HepG2 (cell line): ENCODE data around the gene BTBD6. TPM values are rescaled to one million over a fixed set of nuclear protein-coding genes. Genes with fewer than 3 reads are reported as not detected.

Experiments used
- CREB1 ChIP-seq, 2 experiments: fragments of 450-650 bp in 1 of 2; IDR thresholded peaks; 2 replicates each; pipeline ENCODE4 v1.6.1; 2016 to 2017; ENCODE audit warnings: control low read depth in 1 of 2, mild to moderate bottlenecking in 1 of 2, missing compliant biosample characterization in 1 of 2, missing genetic modification characterization in 1 of 2
- MEIS2 ChIP-seq: sonication (generic); formaldehyde crosslinking; IDR thresholded peaks from 2 replicates; pipeline ENCODE4 v1.9.0; 2021; ENCODE audit warnings: mild to moderate bottlenecking, missing genetic modification reagents
- MXD1 ChIP-seq: sonication (generic); formaldehyde crosslinking; IDR thresholded peaks from 2 replicates; pipeline ENCODE4 v1.4.0; 2020; ENCODE audit warnings: mild to moderate bottlenecking, missing genetic modification reagents
- SOX6 ChIP-seq, 2 experiments: fragments of 450-650 bp in 1 of 2; sonication (generic) in 1 of 2; formaldehyde crosslinking in 1 of 2; IDR thresholded peaks; 2 replicates each; pipeline versions ENCODE4 v1.4.0 to v1.6.1; 2017 to 2020; ENCODE audit warnings: antibody characterized with exemption in 1 of 2, mild to moderate bottlenecking in 1 of 2, missing genetic modification reagents in 1 of 2
- ZNF207 ChIP-seq: fragments of 450-650 bp; IDR thresholded peaks from 2 replicates; pipeline ENCODE4 v1.6.1; 2016; ENCODE audit warnings: antibody characterized with exemption, borderline replicate concordance
- ZNF256 ChIP-seq: sonication (generic); formaldehyde crosslinking; conservative IDR thresholded peaks from 2 replicates; pipeline ENCODE4 v1.4.0; 2020; ENCODE audit warnings: missing genetic modification reagents
- ZNF33A ChIP-seq: sonication (generic); formaldehyde crosslinking; IDR thresholded peaks from 2 replicates; pipeline ENCODE4 v1.5.1; 2020; ENCODE audit warnings: missing genetic modification reagents, mild to moderate bottlenecking, moderate library complexity, borderline replicate concordance
- ZNF652 ChIP-seq: IDR thresholded peaks from 2 replicates; pipeline ENCODE4 v1.6.1; 2016; ENCODE audit warnings: low read depth, borderline replicate concordance
- ZNF687 ChIP-seq: sonication (generic); formaldehyde crosslinking; IDR thresholded peaks from 2 replicates; pipeline ENCODE4 v1.5.1; 2020; ENCODE audit warnings: mild to moderate bottlenecking, missing genetic modification reagents, moderate library complexity
- ZNF768 ChIP-seq: sonication (generic); formaldehyde crosslinking; IDR thresholded peaks from 2 replicates; pipeline ENCODE4 v1.4.0; 2020; ENCODE audit warnings: missing genetic modification reagents
- polyA plus RNA-seq, 8 experiments: library from polyadenylated mRNA; depleted of rRNA in 3 of 8; stranded (reverse) in 7 of 8; unstranded in 1 of 8; fragments of >200 nt; fragmentation: Illumina TruSeq in 4 of 8; extraction: Trizol in 4 of 8; gene quantifications; 2 replicates each; pipeline versions ENCODE4 v1.2.1 to v1.2.3, GENCODE V29; 2011 to 2016; ENCODE audit warnings: low read depth in 4 of 8, missing spikeins in 1 of 8, mixed read lengths in 1 of 8; ENCODE audit not compliant: insufficient read depth in 1 of 8
- total RNA-seq, 5 experiments: library from RNA; depleted of rRNA; stranded (reverse); fragments of >200 nt; fragmentation: Illumina TruSeq; extraction: Trizol; gene quantifications; 2 replicates each; pipeline ENCODE4 v1.2.3, GENCODE V29; 2016; ENCODE audit warnings: low read depth in 1 of 5
- TF ChIP-seq, protein P1 (sequence below): IDR thresholded peaks from 2 replicates; pipeline ENCODE4 v1.4.0; 2020; ENCODE audit warnings: mild to moderate bottlenecking, missing genetic modification reagents
- TF ChIP-seq, protein P2 (sequence below): sonication (generic); formaldehyde crosslinking; IDR thresholded peaks from 2 replicates; pipeline ENCODE4 v1.4.0; 2020; ENCODE audit warnings: missing genetic modification reagents

The BTBD6 gene
- total and polyA plus RNA-seq, 2 of the 13 experiments (the other 11 are each of a cell fraction or from before 2014, with no cell fraction given): not detected

- TF ChIP-seq, protein P1, sequence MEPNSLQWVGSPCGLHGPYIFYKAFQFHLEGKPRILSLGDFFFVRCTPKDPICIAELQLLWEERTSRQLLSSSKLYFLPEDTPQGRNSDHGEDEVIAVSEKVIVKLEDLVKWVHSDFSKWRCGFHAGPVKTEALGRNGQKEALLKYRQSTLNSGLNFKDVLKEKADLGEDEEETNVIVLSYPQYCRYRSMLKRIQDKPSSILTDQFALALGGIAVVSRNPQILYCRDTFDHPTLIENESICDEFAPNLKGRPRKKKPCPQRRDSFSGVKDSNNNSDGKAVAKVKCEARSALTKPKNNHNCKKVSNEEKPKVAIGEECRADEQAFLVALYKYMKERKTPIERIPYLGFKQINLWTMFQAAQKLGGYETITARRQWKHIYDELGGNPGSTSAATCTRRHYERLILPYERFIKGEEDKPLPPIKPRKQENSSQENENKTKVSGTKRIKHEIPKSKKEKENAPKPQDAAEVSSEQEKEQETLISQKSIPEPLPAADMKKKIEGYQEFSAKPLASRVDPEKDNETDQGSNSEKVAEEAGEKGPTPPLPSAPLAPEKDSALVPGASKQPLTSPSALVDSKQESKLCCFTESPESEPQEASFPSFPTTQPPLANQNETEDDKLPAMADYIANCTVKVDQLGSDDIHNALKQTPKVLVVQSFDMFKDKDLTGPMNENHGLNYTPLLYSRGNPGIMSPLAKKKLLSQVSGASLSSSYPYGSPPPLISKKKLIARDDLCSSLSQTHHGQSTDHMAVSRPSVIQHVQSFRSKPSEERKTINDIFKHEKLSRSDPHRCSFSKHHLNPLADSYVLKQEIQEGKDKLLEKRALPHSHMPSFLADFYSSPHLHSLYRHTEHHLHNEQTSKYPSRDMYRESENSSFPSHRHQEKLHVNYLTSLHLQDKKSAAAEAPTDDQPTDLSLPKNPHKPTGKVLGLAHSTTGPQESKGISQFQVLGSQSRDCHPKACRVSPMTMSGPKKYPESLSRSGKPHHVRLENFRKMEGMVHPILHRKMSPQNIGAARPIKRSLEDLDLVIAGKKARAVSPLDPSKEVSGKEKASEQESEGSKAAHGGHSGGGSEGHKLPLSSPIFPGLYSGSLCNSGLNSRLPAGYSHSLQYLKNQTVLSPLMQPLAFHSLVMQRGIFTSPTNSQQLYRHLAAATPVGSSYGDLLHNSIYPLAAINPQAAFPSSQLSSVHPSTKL (CRISPR knock-in tag): no peak
- no peak for TF ChIP-seq ZNF652 (CRISPR knock-in tag)
- no peak for TF ChIP-seq ZNF207
- no peak for TF ChIP-seq ZNF33A (CRISPR knock-in tag)
- peak; percentile 36; the same call in 1 of the 2 replicates for TF ChIP-seq ZNF687 (CRISPR knock-in tag)
- 0 out of 2 replicates have a peak, but pooled peaks have one; percentile 29 for TF ChIP-seq MXD1 (CRISPR knock-in tag)
- peak; percentile 47; the same call in 1 of the 2 replicates for TF ChIP-seq ZNF768 (CRISPR knock-in tag)
- TF ChIP-seq ZNF256 (CRISPR knock-in tag): no peak
- TF ChIP-seq, protein P2, sequence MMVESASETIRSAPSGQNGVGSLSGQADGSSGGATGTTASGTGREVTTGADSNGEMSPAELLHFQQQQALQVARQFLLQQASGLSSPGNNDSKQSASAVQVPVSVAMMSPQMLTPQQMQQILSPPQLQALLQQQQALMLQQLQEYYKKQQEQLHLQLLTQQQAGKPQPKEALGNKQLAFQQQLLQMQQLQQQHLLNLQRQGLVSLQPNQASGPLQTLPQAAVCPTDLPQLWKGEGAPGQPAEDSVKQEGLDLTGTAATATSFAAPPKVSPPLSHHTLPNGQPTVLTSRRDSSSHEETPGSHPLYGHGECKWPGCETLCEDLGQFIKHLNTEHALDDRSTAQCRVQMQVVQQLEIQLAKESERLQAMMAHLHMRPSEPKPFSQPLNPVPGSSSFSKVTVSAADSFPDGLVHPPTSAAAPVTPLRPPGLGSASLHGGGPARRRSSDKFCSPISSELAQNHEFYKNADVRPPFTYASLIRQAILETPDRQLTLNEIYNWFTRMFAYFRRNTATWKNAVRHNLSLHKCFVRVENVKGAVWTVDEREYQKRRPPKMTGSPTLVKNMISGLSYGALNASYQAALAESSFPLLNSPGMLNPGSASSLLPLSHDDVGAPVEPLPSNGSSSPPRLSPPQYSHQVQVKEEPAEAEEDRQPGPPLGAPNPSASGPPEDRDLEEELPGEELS (CRISPR knock-in tag): no peak
- no peak for TF ChIP-seq MEIS2 (CRISPR knock-in tag)
- no peak for TF ChIP-seq CREB1 (IDR thresholded peaks at IDR 0.05)
- no peak for TF ChIP-seq CREB1 (CRISPR knock-in tag; IDR thresholded peaks at IDR 0.05)
- TF ChIP-seq SOX6 (IDR thresholded peaks at IDR 0.05): no peak
- TF ChIP-seq SOX6 (CRISPR knock-in tag; IDR thresholded peaks at IDR 0.05): no peak
Observed at GRCh38 chr14:105207460-105207901, 40.9 kb upstream of the BTBD6 start (continued).
